GM21619 (cell line): Measurements from ENCODE around the gene MAST4.
"Not testable (repeated sequence)": the region's sequence is repeated elsewhere in the genome, so short reads cannot be mapped to it uniquely, and the experiment has no call there.

Experiments used
- ATAC-seq: cut with Tn5 transposase; IDR thresholded peaks from one replicate; pipeline ENCODE4 v1.9.1; 2021; ENCODE audit not compliant: unreplicated experiment

Gene MAST4

DNA sequence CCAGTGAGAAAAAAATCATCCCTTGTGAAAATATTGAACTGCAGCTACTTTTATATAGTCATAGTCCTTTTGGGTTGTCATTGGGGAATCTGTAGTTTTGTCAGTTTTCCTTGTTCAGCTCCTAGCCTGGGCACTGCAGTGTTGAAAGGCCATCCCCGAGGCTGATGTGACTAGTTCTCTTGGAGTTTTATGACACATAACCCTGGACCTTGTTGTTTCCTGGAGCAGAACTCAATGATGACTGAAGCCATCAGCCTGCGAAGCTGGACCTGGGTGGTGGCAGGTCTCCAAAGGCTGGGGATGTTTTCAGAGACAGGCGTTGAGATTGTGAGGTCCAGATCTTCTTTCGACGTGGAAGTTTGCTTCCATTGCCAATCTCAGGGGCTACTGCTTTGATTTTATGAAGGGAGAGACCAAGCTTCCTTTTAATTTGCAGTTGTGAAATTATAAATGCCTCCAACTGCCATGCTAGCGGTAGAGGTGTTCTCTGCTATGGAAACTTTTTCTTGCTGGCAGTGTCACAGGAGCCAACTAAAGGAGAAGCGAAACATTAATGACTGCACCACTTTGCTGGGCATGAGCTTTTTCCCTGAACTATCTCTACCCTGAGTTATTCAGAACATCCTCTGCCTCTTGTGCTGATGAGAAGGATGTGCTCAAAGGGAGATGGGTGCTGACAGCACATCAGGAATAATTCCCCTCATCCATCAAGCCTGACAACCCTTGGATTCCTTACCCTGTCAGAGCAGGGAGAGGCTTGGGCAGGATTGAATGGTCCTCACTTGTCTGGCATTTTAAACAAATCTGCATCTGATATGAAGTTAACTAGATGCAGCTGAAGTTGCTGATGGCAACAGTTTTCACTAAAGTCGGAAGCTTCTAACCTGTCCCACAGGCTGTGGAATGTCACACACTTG is 209.6 kb downstream of the MAST4 start:
- no peak for ATAC-seq

DNA sequence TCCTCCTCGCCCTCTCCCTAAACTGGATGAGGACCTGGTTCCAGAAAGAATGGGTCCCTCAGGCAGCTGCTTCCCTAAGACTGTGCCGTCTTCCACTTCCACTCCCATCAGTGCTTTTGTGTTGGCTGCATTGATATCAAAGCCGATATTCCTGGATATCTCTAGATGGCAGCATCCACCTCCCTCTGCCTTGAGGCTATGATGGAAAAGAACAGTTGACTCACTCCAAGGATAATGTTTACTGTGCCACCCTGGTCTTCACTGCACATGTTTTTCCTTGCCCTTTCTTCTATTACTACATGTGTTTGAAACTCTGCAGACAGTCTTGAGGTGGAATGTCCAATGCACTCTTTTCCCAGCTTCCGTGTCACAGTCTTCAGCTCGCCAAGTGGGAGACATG is 211.6 kb downstream of the MAST4 start:
- no peak for ATAC-seq

DNA sequence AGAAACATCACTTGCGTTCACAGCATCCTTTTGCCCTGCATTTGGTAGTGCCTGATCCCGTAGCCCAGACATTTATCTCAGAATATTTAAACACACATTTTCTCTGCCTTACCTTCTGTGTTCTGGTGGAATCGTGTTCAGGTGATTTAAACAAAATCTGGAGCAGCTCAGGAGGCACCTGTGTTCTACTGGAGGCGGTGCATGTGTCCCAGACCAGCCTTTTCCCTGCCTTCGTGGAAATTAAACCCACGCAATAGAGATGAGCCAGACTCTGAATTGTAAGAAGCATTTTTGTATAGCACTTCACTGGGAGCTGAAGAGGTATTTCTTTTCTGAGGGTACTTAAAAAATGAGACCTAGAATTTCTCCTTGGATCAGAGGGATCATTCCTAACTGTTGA is 212.5 kb downstream of the MAST4 start:
- no peak for ATAC-seq

DNA sequence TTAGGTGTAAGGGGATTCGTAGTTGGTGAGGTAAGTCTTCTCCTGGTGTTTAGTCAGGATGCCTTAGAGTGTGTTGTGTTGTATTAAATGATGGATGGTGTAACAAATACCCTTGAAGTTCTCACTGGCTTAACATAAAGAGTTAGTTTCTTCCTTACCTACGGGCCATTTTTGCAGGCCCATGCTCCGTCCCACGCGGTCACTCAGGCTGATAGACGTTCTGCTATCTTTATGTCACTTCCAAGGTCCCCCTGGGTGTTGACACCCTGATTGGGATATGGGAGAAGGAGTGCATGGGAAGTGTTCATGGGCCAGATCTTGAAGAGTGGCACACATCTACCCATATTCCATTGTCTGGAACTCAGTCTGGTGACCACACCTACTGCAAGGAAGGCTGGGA is 214.0 kb downstream of the MAST4 start:
- no peak for ATAC-seq

DNA sequence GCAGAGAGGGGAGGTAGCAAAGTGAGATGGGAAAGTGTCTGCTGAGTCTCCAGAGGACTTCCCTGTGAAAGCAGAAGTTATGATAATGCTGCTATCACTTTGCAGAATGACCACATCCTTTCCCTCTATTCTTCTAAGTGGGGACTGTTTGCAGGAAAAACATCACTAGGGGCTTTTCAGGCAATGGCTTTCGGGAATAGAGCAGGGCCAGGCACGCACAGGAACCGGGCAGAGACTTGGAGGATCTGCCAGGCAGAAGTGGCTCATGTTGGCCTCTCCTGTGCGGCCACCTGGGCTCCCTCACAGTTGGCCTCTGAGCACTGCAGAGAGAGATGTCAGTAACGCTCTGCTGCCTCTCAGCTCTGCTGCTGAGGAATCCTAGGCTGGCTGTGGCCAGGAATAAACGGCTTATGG is 214.7 kb downstream of the MAST4 start:
- no peak for ATAC-seq

DNA sequence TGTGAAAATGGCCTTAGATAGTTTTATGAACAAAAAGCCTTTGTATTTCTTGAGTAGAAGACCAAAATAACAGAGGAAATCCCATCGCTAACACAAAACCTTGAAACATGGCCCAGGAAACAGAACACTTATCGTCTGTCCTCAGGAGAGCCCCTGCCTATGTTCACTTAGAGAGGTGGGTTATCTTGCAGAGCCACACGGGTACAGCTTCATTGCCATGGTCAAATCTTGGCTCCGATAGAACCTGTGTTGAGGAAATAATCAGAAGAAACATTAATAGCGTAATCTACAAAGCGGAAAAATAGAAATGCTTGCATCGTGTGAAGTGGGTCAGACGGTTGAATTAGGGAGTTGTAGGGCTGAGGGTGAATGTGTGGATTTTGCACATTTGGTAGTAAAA is 216.1 kb downstream of the MAST4 start:
- no peak for ATAC-seq

DNA sequence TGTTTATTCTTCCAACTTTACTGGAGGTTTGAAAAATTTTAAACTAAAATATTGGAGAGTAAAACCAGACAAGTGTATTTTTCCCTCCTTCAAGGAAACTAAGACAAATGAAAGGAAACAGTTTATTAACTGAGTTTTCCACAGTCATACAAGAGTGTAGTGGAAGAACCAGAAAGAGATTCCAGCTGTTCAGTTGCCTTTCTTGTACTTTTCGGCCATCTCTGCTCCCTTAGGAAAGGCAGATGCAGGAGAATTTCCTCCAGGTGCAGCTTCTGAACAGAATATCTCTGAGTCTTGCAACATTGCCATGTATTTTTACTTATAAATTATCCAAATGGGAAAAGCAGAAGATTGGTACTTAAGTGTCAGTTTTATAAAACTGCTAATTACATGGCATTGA is 217.1 kb downstream of the MAST4 start:
- ATAC-seq: no peak

DNA sequence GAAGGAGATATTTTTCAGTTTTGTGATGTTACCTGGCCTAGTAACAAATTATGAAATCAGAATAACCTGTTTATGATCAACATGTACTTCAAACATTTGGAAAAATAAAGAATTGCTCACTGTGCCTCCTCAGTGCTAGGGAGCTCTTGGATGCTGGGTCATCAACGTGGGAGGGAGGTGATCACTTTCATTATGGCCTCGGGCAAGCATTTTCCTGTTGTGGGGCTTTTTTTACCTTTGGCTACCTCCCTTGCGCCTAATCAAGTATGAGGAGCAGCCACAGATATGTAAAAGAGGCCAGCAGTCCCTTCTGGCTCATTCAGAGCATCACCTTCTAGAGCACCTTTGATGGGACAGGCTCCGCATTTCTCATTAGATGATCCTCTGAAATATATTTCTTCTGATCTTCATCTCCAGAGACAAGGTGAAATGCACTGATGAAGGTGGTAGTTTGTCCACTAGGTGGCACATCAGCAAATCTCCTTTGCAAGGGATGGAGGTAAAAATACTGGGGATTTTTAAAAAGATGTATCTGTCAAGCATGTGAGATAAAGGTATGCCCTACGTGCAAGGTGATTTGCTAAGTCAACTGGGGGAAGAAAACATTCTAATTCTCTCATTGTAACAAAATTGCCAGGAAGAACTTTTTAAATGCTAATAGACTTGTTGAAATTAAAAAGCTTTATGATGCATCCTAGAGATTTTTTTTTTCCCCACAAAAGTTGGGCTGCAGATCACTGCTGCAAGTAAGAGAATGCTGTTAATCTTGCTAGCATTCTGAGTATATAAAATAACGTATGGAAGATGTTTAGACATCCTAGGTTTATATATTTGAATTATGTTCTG is 218.2 kb downstream of the MAST4 start:
- ATAC-seq: no peak

DNA sequence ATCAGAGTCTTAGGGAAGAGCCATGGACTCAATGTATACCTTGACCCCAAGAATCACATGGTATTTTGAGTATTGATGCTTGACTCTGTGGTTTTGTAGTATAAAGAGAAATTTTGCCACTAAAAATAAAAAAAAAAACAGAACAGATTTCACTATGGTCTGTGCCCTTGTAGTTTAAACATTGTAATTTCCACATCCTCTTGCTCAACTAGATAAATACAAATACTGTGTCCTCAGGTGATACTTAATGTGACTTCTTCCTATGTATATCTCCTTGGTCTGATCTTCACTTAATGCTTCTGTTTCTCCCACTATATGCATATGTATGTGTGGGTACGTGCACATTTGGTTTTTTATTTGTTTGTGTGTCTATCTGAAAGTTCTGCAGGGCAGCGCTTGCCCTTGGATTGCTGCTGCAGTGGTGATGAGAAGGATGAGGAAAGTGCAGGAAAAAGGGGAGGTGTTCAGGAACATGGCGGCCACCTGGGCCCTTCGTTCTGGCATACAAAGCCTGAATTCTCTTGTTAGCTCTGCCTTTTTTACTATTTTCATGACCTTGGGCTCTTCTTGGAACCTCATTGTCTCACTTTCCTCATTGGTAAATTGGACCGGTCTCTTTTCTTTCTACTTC is 222.2 kb downstream of the MAST4 start:
- no peak for ATAC-seq

DNA sequence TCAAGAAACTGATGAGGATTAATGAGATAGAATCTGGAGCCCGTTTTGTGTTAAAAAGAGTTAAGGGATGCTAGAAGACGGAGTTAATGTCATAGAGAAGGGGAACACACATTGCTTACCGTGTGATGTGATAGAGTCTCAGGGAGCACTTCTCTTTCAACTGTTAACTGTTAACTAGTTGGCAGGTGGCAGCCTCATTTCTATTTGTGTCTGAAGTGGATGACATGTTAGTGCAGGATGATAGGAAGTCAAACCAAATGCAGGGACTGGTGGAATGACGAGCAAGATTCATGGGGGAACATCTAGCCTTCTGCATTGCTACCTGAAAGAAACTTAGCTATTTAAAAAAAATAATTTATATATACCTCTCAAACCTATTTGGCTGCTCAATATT is 222.7 kb downstream of the MAST4 start:
- ATAC-seq: no peak

DNA sequence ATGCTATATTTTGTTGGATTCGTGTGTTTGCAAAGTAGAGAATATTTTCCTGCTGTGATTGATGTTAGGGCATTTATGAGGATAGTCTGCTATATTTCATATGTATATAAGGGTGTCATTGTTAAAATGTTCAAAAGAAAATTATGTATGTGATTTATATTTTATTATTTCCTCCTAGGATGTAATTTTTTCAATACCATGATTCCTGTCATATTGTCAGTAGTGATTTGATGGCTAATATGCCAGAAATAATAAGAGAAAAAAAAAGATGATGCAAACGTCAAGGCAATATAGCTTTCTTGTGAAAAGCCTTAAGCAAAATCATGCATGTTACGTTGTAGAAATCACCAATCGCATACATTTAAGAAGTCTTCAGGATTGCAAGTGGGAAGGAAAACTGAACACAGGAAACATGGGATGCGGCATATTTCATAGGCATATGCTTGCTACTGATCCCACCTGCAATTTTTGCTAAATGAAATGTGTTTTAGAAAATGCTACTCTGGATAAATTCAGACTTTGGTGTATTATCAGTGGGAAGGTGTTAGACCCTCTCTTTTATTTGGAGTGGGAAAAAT is 224.5 kb downstream of the MAST4 start:
- no peak for ATAC-seq

DNA sequence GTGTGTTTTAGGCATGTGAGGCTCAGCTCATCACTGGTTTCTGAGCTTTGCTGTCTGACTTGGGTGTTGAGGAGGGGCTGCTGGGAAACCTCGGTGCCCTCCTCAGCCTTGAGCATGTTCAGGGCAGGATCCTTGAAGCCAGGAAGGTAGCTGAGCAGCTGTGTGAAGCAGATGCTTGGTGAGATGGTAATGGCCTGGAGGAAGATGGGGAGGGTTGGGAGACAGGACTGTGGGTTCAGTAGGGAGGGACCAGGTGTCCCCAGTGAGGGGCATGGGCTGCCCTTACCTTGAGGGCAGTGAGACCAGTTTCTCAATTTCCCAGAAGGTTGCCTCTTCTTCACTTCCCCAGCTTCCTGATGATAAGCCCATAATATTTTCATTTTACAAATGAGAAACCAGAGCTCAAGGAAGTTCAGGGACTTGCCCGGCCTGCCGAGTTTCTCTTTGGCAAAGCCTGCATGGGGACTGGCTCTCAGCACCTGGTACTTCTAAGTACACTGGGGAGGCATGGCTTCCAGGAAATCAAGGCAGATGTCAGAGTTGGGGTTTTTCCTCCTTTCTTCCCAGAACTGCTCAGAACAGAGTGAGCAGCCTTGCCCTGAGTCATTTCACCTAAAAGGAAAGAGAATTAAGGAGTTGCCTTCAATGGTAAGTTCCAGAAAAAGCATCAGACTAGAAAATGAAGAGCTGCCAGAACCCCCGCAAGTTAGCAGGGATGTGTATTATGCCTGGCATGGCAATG is 225.7 kb downstream of the MAST4 start:
- ATAC-seq: no peak

DNA sequence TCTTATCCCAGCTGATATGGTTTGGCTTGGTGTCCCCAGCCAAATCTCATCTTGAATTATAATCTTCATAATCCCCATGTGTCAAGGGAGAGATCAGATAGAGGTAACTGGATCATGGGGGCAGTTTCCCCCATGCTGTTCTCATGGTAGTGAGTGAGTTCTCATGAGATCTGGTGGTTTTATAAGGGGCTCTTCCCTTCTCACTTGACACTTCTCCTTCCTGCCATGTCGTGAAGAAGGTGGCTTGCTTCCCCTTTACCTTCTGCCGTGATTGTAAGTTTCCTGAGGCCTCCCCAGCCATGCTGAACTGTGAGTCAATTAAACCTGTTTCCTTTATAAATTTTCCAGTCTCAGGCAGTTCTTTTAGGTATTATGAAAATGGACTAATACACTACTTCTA is 226.7 kb downstream of the MAST4 start:
- not testable (repeated sequence) for ATAC-seq

DNA sequence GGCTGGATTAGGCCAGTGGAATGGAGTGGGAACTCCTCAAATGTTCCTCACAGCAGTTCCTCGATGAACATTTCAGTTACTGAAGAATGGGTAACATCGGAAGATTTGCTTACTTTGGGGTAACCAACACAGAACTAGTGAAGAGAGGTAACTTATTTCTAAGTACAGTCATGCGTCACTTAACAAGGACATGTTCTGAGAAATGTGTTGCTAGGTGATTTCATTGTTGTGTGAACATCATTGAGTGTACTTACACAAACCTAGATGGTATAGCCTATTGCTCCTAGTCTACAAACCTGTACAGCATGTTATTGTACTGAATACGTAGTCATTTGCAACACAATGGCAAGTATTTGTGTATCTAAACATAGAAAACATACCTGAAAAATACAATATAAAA is 228.3 kb downstream of the MAST4 start:
- no peak for ATAC-seq

DNA sequence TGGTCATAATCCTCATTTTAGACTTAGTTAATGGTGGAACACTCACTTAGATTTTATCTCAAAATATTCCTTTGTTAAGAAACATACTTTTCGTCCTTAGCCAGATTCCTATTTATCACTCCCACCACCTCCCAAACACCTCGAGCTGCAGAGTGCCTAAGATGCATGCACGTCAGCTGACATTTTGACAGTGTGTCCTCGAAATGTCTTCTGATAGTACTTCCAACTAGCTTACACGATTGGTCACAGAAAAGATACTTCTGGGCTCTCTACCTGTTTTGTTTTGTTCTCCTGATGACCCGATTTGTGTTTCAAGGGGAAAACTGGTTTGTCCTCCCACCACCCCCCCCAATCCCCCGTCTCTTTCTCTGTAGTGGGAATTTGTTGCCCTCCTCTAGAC is 230.1 kb downstream of the MAST4 start:
- no peak for ATAC-seq

DNA sequence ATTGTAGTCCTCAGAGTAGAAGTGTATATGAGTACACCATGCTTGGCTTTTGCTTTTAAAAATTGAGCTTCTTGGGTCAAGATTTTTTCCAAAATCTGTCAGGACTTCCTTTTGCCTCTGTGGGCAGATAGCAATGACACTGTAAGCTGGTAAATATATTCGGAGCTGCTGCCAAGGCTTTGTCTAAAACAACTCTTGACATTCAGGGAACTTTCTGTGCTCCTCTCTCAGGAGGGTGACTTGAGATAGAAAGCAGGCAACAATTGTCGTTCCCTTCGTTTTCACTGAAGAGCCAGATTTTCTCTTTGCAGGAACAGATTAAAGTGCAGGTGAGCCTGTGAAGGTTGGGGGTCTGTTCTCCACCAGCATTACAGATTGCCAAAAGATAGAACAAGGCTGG is 230.5 kb downstream of the MAST4 start:
- no peak for ATAC-seq

DNA sequence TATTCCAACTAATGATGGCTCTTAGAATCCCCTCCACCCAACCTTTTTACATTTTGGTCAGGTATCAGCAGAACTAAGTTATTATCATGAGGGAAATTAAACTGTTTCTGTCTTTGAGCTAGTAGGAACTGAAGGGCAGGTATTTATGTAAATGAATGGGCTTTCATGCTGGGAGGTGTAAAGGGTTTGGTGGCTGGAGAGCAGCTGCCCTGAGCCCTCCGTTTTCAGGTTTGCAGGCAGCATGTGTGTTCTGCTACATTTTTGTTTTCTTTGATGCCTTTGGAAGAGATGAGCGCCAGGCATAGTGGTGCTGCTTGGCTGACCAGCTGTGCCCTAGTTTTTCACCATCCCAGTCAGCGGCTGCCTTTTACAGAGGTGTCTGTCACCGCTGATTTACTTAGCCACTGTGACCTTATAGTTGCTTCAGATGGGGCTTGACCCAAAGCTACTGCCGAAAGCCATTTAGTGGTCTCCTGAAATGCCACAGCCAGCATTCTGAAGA is 231.9 kb downstream of the MAST4 start:
- no peak for ATAC-seq

DNA sequence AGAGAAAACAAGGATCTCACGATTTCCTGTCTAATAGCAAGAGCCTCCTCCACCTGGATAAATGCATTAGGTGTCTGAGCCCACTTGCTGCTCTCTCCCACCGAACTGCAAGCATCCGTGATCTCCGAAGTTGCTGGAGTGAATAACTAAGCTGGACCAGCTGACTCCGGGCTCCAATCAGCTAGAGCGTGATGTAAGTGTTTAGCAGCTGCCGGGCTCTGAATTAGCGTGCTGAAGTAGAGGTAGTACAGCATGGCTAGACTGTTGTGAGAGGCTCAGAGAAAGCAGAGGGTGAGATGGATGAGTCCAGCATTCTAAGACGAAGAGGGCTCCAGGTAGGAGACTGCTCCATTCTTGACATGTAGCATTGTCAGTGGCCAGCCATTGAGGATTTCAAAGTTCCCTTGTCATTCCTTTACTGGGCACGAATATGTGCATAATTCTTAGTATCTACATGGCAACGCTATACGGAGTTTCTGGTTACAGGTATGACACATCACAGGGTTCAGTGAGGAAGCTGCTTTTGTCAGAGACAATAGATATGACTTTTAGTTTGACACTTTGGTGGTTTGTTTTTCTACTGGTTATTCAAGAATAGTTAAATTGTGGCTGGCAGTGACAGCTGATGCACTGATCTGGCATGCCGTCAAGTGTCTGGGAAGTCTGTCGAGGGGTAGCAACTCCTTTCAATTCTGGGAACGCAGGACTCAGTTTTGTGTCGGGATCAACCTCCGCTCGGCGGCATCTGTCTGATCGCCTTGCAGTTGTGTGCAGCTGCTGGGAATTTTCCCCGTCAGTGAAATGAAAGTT is 232.6 kb downstream of the MAST4 start:
- ATAC-seq: no peak

DNA sequence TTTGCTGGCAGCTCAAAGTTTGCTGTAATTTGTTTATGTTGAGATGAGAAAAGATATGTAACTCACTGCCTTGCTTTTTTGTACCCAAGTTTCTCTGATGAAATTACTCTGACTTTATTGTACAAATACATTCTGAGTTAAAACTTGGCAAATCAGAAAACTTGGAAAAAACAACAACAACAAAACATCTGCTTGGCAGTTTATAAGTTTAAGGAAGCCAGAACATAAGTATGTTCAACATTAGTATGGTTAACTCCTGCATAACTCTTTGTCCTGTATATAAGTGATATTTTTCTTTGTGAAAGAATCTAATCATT is 233.1 kb downstream of the MAST4 start:
- no peak for ATAC-seq

DNA sequence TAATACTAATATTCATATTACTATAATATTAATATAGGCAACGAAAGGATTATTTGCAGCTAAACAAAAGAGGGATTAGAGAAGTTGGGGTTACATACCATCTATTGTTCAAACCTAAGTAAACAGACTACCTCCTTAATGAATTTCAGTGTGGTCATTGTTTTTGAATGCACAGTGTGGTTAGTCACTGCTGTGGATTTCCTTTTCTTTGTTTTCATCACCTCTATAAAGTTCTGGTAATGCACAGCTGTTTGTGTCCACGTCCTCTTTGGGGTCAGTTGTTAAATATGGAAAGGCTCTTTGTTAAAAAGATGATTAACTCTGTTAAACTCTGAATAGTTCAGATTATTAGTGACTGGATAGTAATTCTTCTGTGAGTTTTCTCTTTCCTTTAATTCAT is 233.6 kb downstream of the MAST4 start:
- ATAC-seq: no peak
